ENCODE measurements around the gene NUDT16L1. TPM values are rescaled to one million over a fixed set of nuclear protein-coding genes. Genes with fewer than 3 reads are reported as not detected.

Gene NUDT16L1
- total RNA-seq, 2 experiments from 2014 or later: 14.9 to 15.9 TPM

- POLR2A ChIA-PET: interaction anchor here (0.7 kb wide), 1 partner anchor 10 kb away, joined by 4 read pairs; no protein-coding TSS in a partner anchor
- Histone ChIP-seq H3K9me2 (ENCODE audit: insufficient read depth, low read length) (no peaks in the 10 kb centered on the region), H4K20me1 (ENCODE audit: insufficient read depth, low read length) (no peaks in the 10 kb centered on the region), H3K4me2 (ENCODE audit: low read length) (no peak overlapping the region), H2AFZ (ENCODE audit: low read length) (no peak overlapping the region), H3K4me1 (ENCODE audit: insufficient read depth, low read length, poor library complexity, severe bottlenecking) (peaks cover 7% of the 10 kb centered on the region), H3K4me3 (ENCODE audit: low read depth, low read length, poor library complexity, severe bottlenecking) (no peak overlapping the region), H3K27ac (ENCODE audit: low read depth, low read length, poor library complexity, severe bottlenecking) (no peak overlapping the region), H3K9me3 (ENCODE audit: low read length) (no peaks in the 10 kb centered on the region), H3K36me3 (ENCODE audit: insufficient read depth, low read length) (no peaks in the 10 kb centered on the region), H3K79me2 (ENCODE audit: insufficient read depth, low read depth, low read length) (no peaks in the 10 kb centered on the region)
- TF ChIP-seq EZH2phosphoT487 (IDR thresholded peaks at IDR 0.05; ENCODE audit: borderline replicate concordance, low read depth, low read length) (no peak), CTCF (conservative IDR thresholded peaks at IDR 0.05; ENCODE audit: low read length) (no peak)
- CTCF ChIA-PET (ENCODE audit: unreplicated experiment): no interaction called here
- BruUV-seq (replicated peaks): no TSS peak
- DNase-seq (ENCODE audit: low spot score): no peak
- intact Hi-C loops (cut with micrococcal nuclease; ENCODE audit: unreplicated experiment): no loop called here
Measured at GRCh38 chr16:4689091-4689671, 4.2 kb upstream of the NUDT16L1 start.

- TSS peak; percentile 59 for BruUV-seq (replicated peaks)
Measured at GRCh38 chr16:4689864-4690704, 3.3 kb upstream of the NUDT16L1 start.

More at GRCh38 chr16:4689864-4690704, 3.3 kb upstream of the NUDT16L1 start:
- DNase-seq (ENCODE audit: low spot score): no peak
- Histone ChIP-seq H4K20me1 (ENCODE audit: insufficient read depth, low read length) (0 out of 2 replicates have a peak, but pooled peaks cover 4% of the 10 kb centered on the region), H3K9me2 (ENCODE audit: insufficient read depth, low read length) (no peaks in the 10 kb centered on the region), H3K27ac (ENCODE audit: low read depth, low read length, poor library complexity, severe bottlenecking) (no peak overlapping the region), H3K9me3 (ENCODE audit: low read length) (no peaks in the 10 kb centered on the region), H3K4me3 (ENCODE audit: low read depth, low read length, poor library complexity, severe bottlenecking) (no peak overlapping the region), H3K36me3 (ENCODE audit: insufficient read depth, low read length) (peaks cover 1% of the 10 kb centered on the region; the same call in 1 of the 2 replicates), H3K4me2 (ENCODE audit: low read length) (no peak overlapping the region), H3K79me2 (ENCODE audit: insufficient read depth, low read depth, low read length) (no peaks in the 10 kb centered on the region), H2AFZ (ENCODE audit: low read length) (no peak overlapping the region), H3K4me1 (ENCODE audit: insufficient read depth, low read length, poor library complexity, severe bottlenecking) (peaks cover 12% of the 10 kb centered on the region)
- ChIA-PET POLR2A (interaction anchor here (0.7 kb wide), 1 partner anchor 11 kb away, joined by 4 read pairs; no protein-coding TSS in a partner anchor), CTCF (ENCODE audit: unreplicated experiment) (no interaction called here)
- no peak for TF ChIP-seq EZH2phosphoT487 (IDR thresholded peaks at IDR 0.05; ENCODE audit: borderline replicate concordance, low read depth, low read length)
- no peak for TF ChIP-seq CTCF (conservative IDR thresholded peaks at IDR 0.05; ENCODE audit: low read length)
- intact Hi-C loops (cut with micrococcal nuclease; ENCODE audit: unreplicated experiment): no loop called here
